A673 (cell line): ENCODE data around the gene TTC7B. TPM values are rescaled to one million over a fixed set of nuclear protein-coding genes. Genes with fewer than 3 reads are reported as not detected.

Experiments
- BruUV-seq: library from RNA; stranded (reverse); fragments of 400-500 nt; replicated peaks from 2 replicates; lab custom pipeline; 2021; lab: Mats Ljungman, UMichigan
- CTCF ChIA-PET: fragments of 300-600 bp; sonication (Branson Sonifier 250); formaldehyde crosslinking; loops from one replicate; lab custom pipeline; 2022; ENCODE audit warnings: antibody characterized with exemption; lab: Charles Lee
- POLR2A ChIA-PET: fragments of 300-600 bp; sonication (Branson Sonifier 250); formaldehyde crosslinking; loops from one replicate; lab custom pipeline; 2022; ENCODE audit warnings: antibody characterized with exemption; ENCODE audit not compliant: low non-redundant PET; lab: Charles Lee
- DNase-seq: peaks from one replicate; pipeline ENCODE4 v3.0.0-alpha.2; 2015; ENCODE audit warnings: low spot score
- H3K27ac ChIP-seq: fragments of 200-600 bp; sonication (generic); 2 replicates; pipeline ENCODE4 v1.5.1; 2016; ENCODE audit warnings: mixed run types, low read depth, mild to moderate bottlenecking, mixed read lengths, antibody characterized with exemption, low read length; ENCODE audit not compliant: poor library complexity, severe bottlenecking
- H3K27me3 ChIP-seq: fragments of 200-600 bp; sonication (generic); replicated peaks from 2 replicates; pipeline ENCODE4 v1.6.1; 2017; ENCODE audit warnings: mixed run types, low read depth, mild to moderate bottlenecking, mixed read lengths, antibody characterized with exemption, low read length; ENCODE audit not compliant: insufficient read depth, poor library complexity
- H3K36me3 ChIP-seq: fragments of 200-600 bp; sonication (generic); 2 replicates; pipeline ENCODE4 v1.6.1; 2016; ENCODE audit warnings: mixed run types, mild to moderate bottlenecking, mixed read lengths, antibody characterized with exemption, low read length; ENCODE audit not compliant: insufficient read depth, poor library complexity, severe bottlenecking
- H3K4me1 ChIP-seq: fragments of 200-600 bp; sonication (generic); 2 replicates; pipeline ENCODE4 v1.6.1; 2017; ENCODE audit warnings: mixed run types, mild to moderate bottlenecking, mixed read lengths, antibody characterized with exemption, low read length; ENCODE audit not compliant: insufficient read depth, poor library complexity, severe bottlenecking
- H3K4me3 ChIP-seq: fragments of 200-600 bp; sonication (generic); 2 replicates; pipeline ENCODE4 v1.5.1; 2016; ENCODE audit warnings: low read depth, mixed run types, mild to moderate bottlenecking, mixed read lengths, low read length; ENCODE audit not compliant: poor library complexity, severe bottlenecking
- H3K9me3 ChIP-seq: fragments of 200-600 bp; sonication (generic); 2 replicates; pipeline ENCODE4 v1.6.1; 2016; ENCODE audit warnings: mixed run types, low read depth, mild to moderate bottlenecking, mixed read lengths, antibody characterized with exemption, low read length; ENCODE audit not compliant: poor library complexity, severe bottlenecking
- CTCF ChIP-seq: fragments of 300-800, 200-600 bp; sonication (generic); conservative IDR thresholded peaks from 2 replicates; pipeline ENCODE4 v1.5.1; 2017; ENCODE audit warnings: low read depth, mild to moderate bottlenecking, antibody characterized with exemption, low read length, moderate library complexity, mixed read lengths
- EZH2 ChIP-seq: fragments of 200-600 bp; sonication (generic); IDR thresholded peaks from 2 replicates; pipeline ENCODE4 v1.6.1; 2017; ENCODE audit warnings: borderline replicate concordance, low read depth, mild to moderate bottlenecking, mixed read lengths, antibody characterized with exemption, low read length; ENCODE audit not compliant: poor library complexity, severe bottlenecking
- intact Hi-C: fragments of 100-400 bp; cut with micrococcal nuclease; formaldehyde crosslinking; loops from one replicate; pipeline ENCODE4 v1.10.0; 2022; ENCODE audit not compliant: unreplicated experiment
- total RNA-seq: library from RNA; stranded (reverse); gene quantifications from 2 replicates; pipeline ENCODE4 v1.2.3, GENCODE V29; 2021

Gene TTC7B
- total RNA-seq, 1 experiment from 2014 or later = 39.2 TPM

- Histone ChIP-seq H3K9me3 (no peaks in the 10 kb centered on the region), H3K27me3 (no peaks in the 10 kb centered on the region), H3K4me1 (no peaks in the 10 kb centered on the region), H3K36me3 (no peaks in the 10 kb centered on the region), H3K4me3 (no peak overlapping the region), H3K27ac (no peak overlapping the region)
- intact Hi-C loops = no loop called here
- no peak for TF ChIP-seq EZH2
- no peak for TF ChIP-seq CTCF
- BruUV-seq = no TSS peak
- no peak for DNase-seq
- ChIA-PET POLR2A (no interaction called here), CTCF (no interaction called here)
Measured at GRCh38 chr14:90624227-90624626, 192.0 kb downstream of the TTC7B start.

GRCh38 chr14:90621201-90621600 lies 195.0 kb downstream of the TTC7B start:
- Histone ChIP-seq H3K36me3 (no peaks in the 10 kb centered on the region), H3K27me3 (no peaks in the 10 kb centered on the region), H3K9me3 (no peaks in the 10 kb centered on the region), H3K27ac (no peak overlapping the region), H3K4me1 (no peaks in the 10 kb centered on the region), H3K4me3 (no peak overlapping the region)
- POLR2A ChIA-PET = interaction anchor here (0.9 kb wide), 1 partner anchor 77 kb away, joined by 3 read pairs; no protein-coding TSS in a partner anchor
- intact Hi-C loops = no loop called here
- DNase-seq = no peak
- no peak for TF ChIP-seq EZH2
- TF ChIP-seq CTCF = no peak
- no TSS peak for BruUV-seq
- CTCF ChIA-PET = no interaction called here

GRCh38 chr14:90620568-90621077 lies 195.6 kb downstream of the TTC7B start:
- ChIA-PET POLR2A (no interaction called here), CTCF (no interaction called here)
- intact Hi-C loops = no loop called here
- Histone ChIP-seq H3K36me3 (no peaks in the 10 kb centered on the region), H3K4me1 (no peaks in the 10 kb centered on the region), H3K27ac (no peak overlapping the region), H3K27me3 (no peaks in the 10 kb centered on the region), H3K4me3 (no peak overlapping the region), H3K9me3 (no peaks in the 10 kb centered on the region)
- no peak for DNase-seq
- TF ChIP-seq CTCF = no peak
- no peak for TF ChIP-seq EZH2
- BruUV-seq = no TSS peak
